ENCODE data around the gene YIPF4. TPM values are rescaled to one million over a fixed set of nuclear protein-coding genes. Genes with fewer than 3 reads are reported as not detected.
"Not testable (repeated sequence)": the region's sequence is repeated elsewhere in the genome, so short reads cannot be mapped to it uniquely, and the experiment has no call there.

Gene YIPF4
- total RNA-seq, 1 experiment from 2014 or later: 60.2 TPM

GRCh38 chr2:32291746-32292145, 14.0 kb downstream of the YIPF4 start:
- H3K27ac Mint-ChIP-seq (ENCODE audit: unreplicated experiment): no peak overlapping the region
- H3K4me3 Mint-ChIP-seq (ENCODE audit: unreplicated experiment): no peak overlapping the region
- Histone ChIP-seq H3K4me3 (ENCODE audit: low read depth, low read length) (no peak overlapping the region), H3K9me3 (no peaks in the 10 kb centered on the region), H3K4me1 (peaks cover 5% of the 10 kb centered on the region; the same call in 1 of the 2 replicates), H3K27me3 (replicated peaks; ENCODE audit: control insufficient read depth, insufficient read depth, low read length) (no peaks in the 10 kb centered on the region), H3K36me3 (ENCODE audit: control insufficient read depth, insufficient read depth, low read length) (no peaks in the 10 kb centered on the region)
- no peaks in the 10 kb centered on the region for H3K27me3 Mint-ChIP-seq (ENCODE audit: insufficient read depth, unreplicated experiment)
- TF ChIP-seq CTCF (IDR thresholded peaks at IDR 0.05; ENCODE audit: insufficient read depth in 1 of 2, low read depth in 1 of 2, low read length in 1 of 2, severe bottlenecking in 1 of 2, unreplicated experiment in 1 of 2): no peak
- BruUV-seq (replicated peaks): no TSS peak
- CTCF ChIA-PET: no interaction called here
- peaks cover 32% of the 10 kb centered on the region for H3K36me3 Mint-ChIP-seq (ENCODE audit: insufficient read depth, unreplicated experiment)
- H3K4me1 Mint-ChIP-seq (ENCODE audit: low read depth, unreplicated experiment): no peaks in the 10 kb centered on the region
- no peaks in the 10 kb centered on the region for H3K9me3 Mint-ChIP-seq (ENCODE audit: unreplicated experiment)
- intact Hi-C loops (cut with micrococcal nuclease; ENCODE audit: unreplicated experiment): no loop called here
- DNase-seq: no peak
- POLR2A ChIA-PET: no interaction called here

DNA sequence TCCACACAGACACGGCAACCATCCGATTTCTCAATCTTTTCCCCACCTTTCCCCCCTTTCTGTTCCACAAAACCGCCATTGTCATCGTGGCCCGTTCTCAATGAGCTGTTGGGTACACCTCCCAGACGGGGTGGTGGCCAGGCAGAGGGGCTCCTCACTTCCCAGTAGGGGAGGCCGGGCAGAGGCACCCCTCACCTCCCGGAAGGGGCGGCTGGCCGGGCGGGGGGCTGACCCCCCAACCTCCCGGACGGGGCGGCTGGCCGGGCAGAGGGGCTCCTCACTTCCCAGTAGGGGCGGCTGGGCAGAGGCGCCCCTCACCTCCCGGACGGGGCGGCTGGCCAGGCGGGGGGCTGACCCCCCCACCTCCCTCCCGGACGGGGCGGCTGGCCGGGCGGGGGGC, 15.8 kb downstream of the YIPF4 start:
- POLR2A ChIA-PET; intact Hi-C loops (cut with micrococcal nuclease; ENCODE audit: unreplicated experiment); H3K27me3 ChIP-seq (replicated peaks; ENCODE audit: control insufficient read depth, insufficient read depth, low read length); H3K4me1 Mint-ChIP-seq (ENCODE audit: low read depth, unreplicated experiment); DNase-seq; BruUV-seq (replicated peaks); H3K4me1 ChIP-seq; H3K4me3 ChIP-seq (ENCODE audit: low read depth, low read length); H3K27ac Mint-ChIP-seq (ENCODE audit: unreplicated experiment); H3K4me3 Mint-ChIP-seq (ENCODE audit: unreplicated experiment); H3K27me3 Mint-ChIP-seq (ENCODE audit: insufficient read depth, unreplicated experiment); H3K36me3 ChIP-seq (ENCODE audit: control insufficient read depth, insufficient read depth, low read length); CTCF ChIA-PET; H3K9me3 ChIP-seq; H3K9me3 Mint-ChIP-seq (ENCODE audit: unreplicated experiment): not testable (repeated sequence)
- peaks cover 32% of the 10 kb centered on the region for H3K36me3 Mint-ChIP-seq (ENCODE audit: insufficient read depth, unreplicated experiment)

- H3K4me3 Mint-ChIP-seq (ENCODE audit: unreplicated experiment); H3K4me3 ChIP-seq (ENCODE audit: low read depth, low read length); H3K27me3 ChIP-seq (replicated peaks; ENCODE audit: control insufficient read depth, insufficient read depth, low read length); BruUV-seq (replicated peaks); H3K27ac Mint-ChIP-seq (ENCODE audit: unreplicated experiment); POLR2A ChIA-PET; H3K9me3 Mint-ChIP-seq (ENCODE audit: unreplicated experiment); H3K4me1 Mint-ChIP-seq (ENCODE audit: low read depth, unreplicated experiment); intact Hi-C loops (cut with micrococcal nuclease; ENCODE audit: unreplicated experiment); H3K36me3 ChIP-seq (ENCODE audit: control insufficient read depth, insufficient read depth, low read length); H3K27me3 Mint-ChIP-seq (ENCODE audit: insufficient read depth, unreplicated experiment); CTCF ChIA-PET; H3K9me3 ChIP-seq; H3K4me1 ChIP-seq; DNase-seq: not testable (repeated sequence)
- H3K36me3 Mint-ChIP-seq (ENCODE audit: insufficient read depth, unreplicated experiment): peaks cover 32% of the 10 kb centered on the region
Measured at GRCh38 chr2:32293966-32294562, 16.4 kb downstream of the YIPF4 start.

DNA sequence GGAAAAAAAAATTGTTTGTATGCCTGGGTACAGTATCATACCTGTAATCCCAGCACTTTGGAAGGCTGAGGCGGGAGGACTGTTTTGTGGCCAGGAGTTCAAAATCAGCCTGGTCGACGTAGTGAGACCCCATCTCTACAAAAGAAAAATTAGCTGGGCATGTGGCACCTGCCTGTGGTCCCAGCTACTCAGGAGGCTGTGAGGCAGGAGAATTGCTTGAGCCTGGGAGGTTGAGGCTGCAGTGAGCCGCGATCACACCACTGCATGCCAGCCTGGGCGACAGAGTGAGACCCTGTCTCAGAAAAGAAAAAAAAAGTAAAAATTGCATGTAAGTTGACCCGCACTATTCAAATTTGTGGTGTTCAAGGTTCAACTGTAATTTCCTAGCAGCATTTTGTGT, 32.9 kb downstream of the YIPF4 start:
- no peaks in the 10 kb centered on the region for H3K4me1 ChIP-seq
- Mint-ChIP-seq H3K4me3 (ENCODE audit: unreplicated experiment) (no peak overlapping the region), H3K36me3 (ENCODE audit: insufficient read depth, unreplicated experiment) (peaks cover 10% of the 10 kb centered on the region), H3K9me3 (ENCODE audit: unreplicated experiment) (no peaks in the 10 kb centered on the region), H3K27ac (ENCODE audit: unreplicated experiment) (no peak overlapping the region), H3K4me1 (ENCODE audit: low read depth, unreplicated experiment) (no peaks in the 10 kb centered on the region), H3K27me3 (ENCODE audit: insufficient read depth, unreplicated experiment) (no peaks in the 10 kb centered on the region)
- intact Hi-C loops (cut with micrococcal nuclease; ENCODE audit: unreplicated experiment): no loop called here
- CTCF ChIA-PET: no interaction called here
- H3K9me3 ChIP-seq: no peaks in the 10 kb centered on the region
- no peak for TF ChIP-seq CTCF (IDR thresholded peaks at IDR 0.05; ENCODE audit: insufficient read depth in 1 of 2, low read depth in 1 of 2, low read length in 1 of 2, severe bottlenecking in 1 of 2, unreplicated experiment in 1 of 2)
- no peaks in the 10 kb centered on the region for H3K27me3 ChIP-seq (replicated peaks; ENCODE audit: control insufficient read depth, insufficient read depth, low read length)
- no TSS peak for BruUV-seq (replicated peaks)
- no peak for DNase-seq
- POLR2A ChIA-PET: no interaction called here
- no peak overlapping the region for H3K4me3 ChIP-seq (ENCODE audit: low read depth, low read length)
- no peaks in the 10 kb centered on the region for H3K36me3 ChIP-seq (ENCODE audit: control insufficient read depth, insufficient read depth, low read length)
